ENCODE measurements around the gene ZDHHC13.

Gene ZDHHC13

GRCh38 chr11:19105011-19105410 lies 12.0 kb upstream of the ZDHHC13 start:
- H3K9me3 ChIP-seq (ENCODE audit: insufficient read depth, low read depth, low read length), result peaks cover 2% of the 10 kb centered on the region
- H2BK120ac ChIP-seq (ENCODE audit: insufficient read depth, low read length, poor library complexity), result no peak overlapping the region
- no peak overlapping the region for H2BK12ac ChIP-seq (ENCODE audit: low read length)
- H3K14ac ChIP-seq (ENCODE audit: low read length), result no peak overlapping the region
- no peak overlapping the region for H3K23ac ChIP-seq (ENCODE audit: low read length)
- H2AK5ac ChIP-seq (ENCODE audit: low read length), result no peak overlapping the region
- no CpG with 5 or more reads among the region's 1 CpG for WGBS (ENCODE audit: extremely low coverage, insufficient coverage, insufficient read length)
- H3K79me2 ChIP-seq (ENCODE audit: control insufficient read depth, insufficient read depth, low read length, poor library complexity), result no peaks in the 10 kb centered on the region
- no peaks in the 10 kb centered on the region for H3K36me3 ChIP-seq (ENCODE audit: control insufficient read depth in 1 of 2, insufficient read depth in 2 of 2, low read length in 2 of 2)
- H3K9ac ChIP-seq (ENCODE audit: low read length), result no peak overlapping the region
- H3K79me1 ChIP-seq (ENCODE audit: low read length), result no peaks in the 10 kb centered on the region
- no peak overlapping the region for H3K27ac ChIP-seq (ENCODE audit: low read depth, low read length)
- no peak overlapping the region for H3K4ac ChIP-seq (ENCODE audit: low read depth, low read length)
- H3K18ac ChIP-seq (ENCODE audit: low read length), result no peak overlapping the region
- no peak overlapping the region for H4K12ac ChIP-seq (ENCODE audit: low read depth, low read length)
- no peak overlapping the region for H2AFZ ChIP-seq (ENCODE audit: insufficient read depth, low read length, poor library complexity)
- H3K4me1 ChIP-seq (ENCODE audit: control insufficient read depth in 1 of 2, insufficient read depth in 2 of 2, low read length in 2 of 2), result no peaks in the 10 kb centered on the region
- no peak overlapping the region for H3K4me2 ChIP-seq (ENCODE audit: low read length)
- no peak overlapping the region for H4K91ac ChIP-seq (ENCODE audit: low read depth, low read length)
- no peak overlapping the region for H2BK5ac ChIP-seq (ENCODE audit: low read depth, low read length, poor library complexity)
- no peak for DNase-seq
- H3K4me3 ChIP-seq (ENCODE audit: low read depth, low read length), result no peak overlapping the region
- H4K8ac ChIP-seq (ENCODE audit: low read depth, low read length), result no peak overlapping the region
- no peaks in the 10 kb centered on the region for H3K27me3 ChIP-seq (ENCODE audit: insufficient read depth, low read length)

GRCh38 chr11:19107125-19107524 lies 9.8 kb upstream of the ZDHHC13 start:
- Histone ChIP-seq H2BK120ac (ENCODE audit: insufficient read depth, low read length, poor library complexity) (no peak overlapping the region), H2AK5ac (ENCODE audit: low read length) (no peak overlapping the region), H3K4me1 (ENCODE audit: control insufficient read depth in 1 of 2, insufficient read depth in 2 of 2, low read length in 2 of 2) (no peaks in the 10 kb centered on the region), H3K9me3 (ENCODE audit: insufficient read depth, low read depth, low read length) (no peaks in the 10 kb centered on the region), H3K27me3 (ENCODE audit: insufficient read depth, low read length) (no peaks in the 10 kb centered on the region), H2BK12ac (ENCODE audit: low read length) (no peak overlapping the region), H3K27ac (ENCODE audit: low read depth, low read length) (no peak overlapping the region), H3K36me3 (ENCODE audit: control insufficient read depth in 1 of 2, insufficient read depth in 2 of 2, low read length in 2 of 2) (no peaks in the 10 kb centered on the region), H2AFZ (ENCODE audit: insufficient read depth, low read length, poor library complexity) (no peak overlapping the region), H4K91ac (ENCODE audit: low read depth, low read length) (no peak overlapping the region), H4K12ac (ENCODE audit: low read depth, low read length) (no peak overlapping the region), H3K18ac (ENCODE audit: low read length) (no peak overlapping the region), H3K79me1 (ENCODE audit: low read length) (no peaks in the 10 kb centered on the region), H3K14ac (ENCODE audit: low read length) (no peak overlapping the region), H3K9ac (ENCODE audit: low read length) (no peak overlapping the region), H3K79me2 (ENCODE audit: control insufficient read depth, insufficient read depth, low read length, poor library complexity) (no peaks in the 10 kb centered on the region), H3K23ac (ENCODE audit: low read length) (no peak overlapping the region), H4K8ac (ENCODE audit: low read depth, low read length) (no peak overlapping the region), H3K4me2 (ENCODE audit: low read length) (no peak overlapping the region), H2BK5ac (ENCODE audit: low read depth, low read length, poor library complexity) (no peak overlapping the region), H3K4me3 (ENCODE audit: low read depth, low read length) (no peak overlapping the region), H3K4ac (ENCODE audit: low read depth, low read length) (no peak overlapping the region)
- no peak for DNase-seq
- WGBS (ENCODE audit: extremely low coverage, insufficient coverage, insufficient read length), result no CpG with 5 or more reads among the region's 1 CpG

GRCh38 chr11:19110295-19110694 lies 6.7 kb upstream of the ZDHHC13 start:
- H2BK120ac ChIP-seq (ENCODE audit: insufficient read depth, low read length, poor library complexity), result no peak overlapping the region
- no CpG with 5 or more reads among the region's 3 CpGs for WGBS (ENCODE audit: extremely low coverage, insufficient coverage, insufficient read length)
- DNase-seq, result no peak

GRCh38 chr11:19111809-19112208 lies 5.2 kb upstream of the ZDHHC13 start:
- no peak overlapping the region for H3K27ac ChIP-seq (ENCODE audit: low read depth, low read length)
- DNase-seq, result no peak
- no peaks in the 10 kb centered on the region for H3K4me1 ChIP-seq (ENCODE audit: control insufficient read depth in 1 of 2, insufficient read depth in 2 of 2, low read length in 2 of 2)
- no peak overlapping the region for H4K12ac ChIP-seq (ENCODE audit: low read depth, low read length)
- H3K4me2 ChIP-seq (ENCODE audit: low read length), result no peak overlapping the region
- H4K8ac ChIP-seq (ENCODE audit: low read depth, low read length), result no peak overlapping the region
- no peak overlapping the region for H2AK5ac ChIP-seq (ENCODE audit: low read length)
- H3K27me3 ChIP-seq (ENCODE audit: insufficient read depth, low read length), result peaks cover 2% of the 10 kb centered on the region
- no peak overlapping the region for H2BK120ac ChIP-seq (ENCODE audit: insufficient read depth, low read length, poor library complexity)
- H2BK12ac ChIP-seq (ENCODE audit: low read length), result no peak overlapping the region
- H3K18ac ChIP-seq (ENCODE audit: low read length), result no peak overlapping the region
- no peak overlapping the region for H3K4ac ChIP-seq (ENCODE audit: low read depth, low read length)
- H3K79me2 ChIP-seq (ENCODE audit: control insufficient read depth, insufficient read depth, low read length, poor library complexity), result no peaks in the 10 kb centered on the region
- H2AFZ ChIP-seq (ENCODE audit: insufficient read depth, low read length, poor library complexity), result no peak overlapping the region
- no peak overlapping the region for H3K14ac ChIP-seq (ENCODE audit: low read length)
- H3K4me3 ChIP-seq (ENCODE audit: low read depth, low read length), result no peak overlapping the region
- H3K79me1 ChIP-seq (ENCODE audit: low read length), result no peaks in the 10 kb centered on the region
- H3K36me3 ChIP-seq (ENCODE audit: control insufficient read depth in 1 of 2, insufficient read depth in 2 of 2, low read length in 2 of 2), result no peaks in the 10 kb centered on the region
- no peak overlapping the region for H3K9ac ChIP-seq (ENCODE audit: low read length)
- no peaks in the 10 kb centered on the region for H3K9me3 ChIP-seq (ENCODE audit: insufficient read depth, low read depth, low read length)
- no peak overlapping the region for H3K23ac ChIP-seq (ENCODE audit: low read length)
- H2BK5ac ChIP-seq (ENCODE audit: low read depth, low read length, poor library complexity), result no peak overlapping the region
- no peak overlapping the region for H4K91ac ChIP-seq (ENCODE audit: low read depth, low read length)

More at GRCh38 chr11:19110295-19110694, 6.7 kb upstream of the ZDHHC13 start:
- no peak overlapping the region for H3K18ac ChIP-seq (ENCODE audit: low read length)
- H3K27me3 ChIP-seq (ENCODE audit: insufficient read depth, low read length), result peaks cover 2% of the 10 kb centered on the region
- H3K4me3 ChIP-seq (ENCODE audit: low read depth, low read length), result no peak overlapping the region
- no peaks in the 10 kb centered on the region for H3K79me2 ChIP-seq (ENCODE audit: control insufficient read depth, insufficient read depth, low read length, poor library complexity)
- no peak overlapping the region for H3K27ac ChIP-seq (ENCODE audit: low read depth, low read length)
- H3K4me1 ChIP-seq (ENCODE audit: control insufficient read depth in 1 of 2, insufficient read depth in 2 of 2, low read length in 2 of 2), result no peaks in the 10 kb centered on the region
- H3K9ac ChIP-seq (ENCODE audit: low read length), result no peak overlapping the region
- no peak overlapping the region for H2AFZ ChIP-seq (ENCODE audit: insufficient read depth, low read length, poor library complexity)
- H3K9me3 ChIP-seq (ENCODE audit: insufficient read depth, low read depth, low read length), result no peaks in the 10 kb centered on the region
- no peak overlapping the region for H4K8ac ChIP-seq (ENCODE audit: low read depth, low read length)
- no peak overlapping the region for H2AK5ac ChIP-seq (ENCODE audit: low read length)
- H3K14ac ChIP-seq (ENCODE audit: low read length), result no peak overlapping the region
- H3K4ac ChIP-seq (ENCODE audit: low read depth, low read length), result no peak overlapping the region
- no peak overlapping the region for H2BK5ac ChIP-seq (ENCODE audit: low read depth, low read length, poor library complexity)
- no peak overlapping the region for H4K91ac ChIP-seq (ENCODE audit: low read depth, low read length)
- H3K23ac ChIP-seq (ENCODE audit: low read length), result no peak overlapping the region
- H3K79me1 ChIP-seq (ENCODE audit: low read length), result no peaks in the 10 kb centered on the region
- H3K36me3 ChIP-seq (ENCODE audit: control insufficient read depth in 1 of 2, insufficient read depth in 2 of 2, low read length in 2 of 2), result no peaks in the 10 kb centered on the region
- no peak overlapping the region for H3K4me2 ChIP-seq (ENCODE audit: low read length)
- no peak overlapping the region for H4K12ac ChIP-seq (ENCODE audit: low read depth, low read length)
- no peak overlapping the region for H2BK12ac ChIP-seq (ENCODE audit: low read length)
